Measurements from ENCODE around the gene SPEF1. TPM values are rescaled to one million over a fixed set of nuclear protein-coding genes. Genes with fewer than 3 reads are reported as not detected.
A peak's percentile ranks its signal among the peaks of the same experiment; 100 is the strongest.

Gene SPEF1
- total RNA-seq, 4 donors from 2014 or later = 0.19 TPM; not detected in 3

GRCh38 chr20:3739054-3739925 lies 42.0 kb downstream of the SPEF1 start:
- H3K27ac ChIP-seq = peak overlapping the region; percentile 46 to 79 (median 66)
- WGBS, 2 donors = 74 to 75% methylated on average over 13 of the region's 19 CpGs
- H3K4me3 ChIP-seq = no peak overlapping the region
- H3K27me3 ChIP-seq = peaks cover 0 to 2% (median 0%) of the 10 kb centered on the region in 4 donors
- peaks cover 0 to 40% (median 3%) of the 10 kb centered on the region in 3 donors for H3K4me1 ChIP-seq
- no peaks in the 10 kb centered on the region for H3K9me3 ChIP-seq
- TF ChIP-seq POLR2A (IDR thresholded peaks at IDR 0.05) (no peak), CTCF (IDR thresholded peaks at IDR 0.05) (no peak)
- no peaks in the 10 kb centered on the region for H3K36me3 ChIP-seq
- intact Hi-C loops (cut with DNase I) = no loop called here
- DNase-seq = no peak

GRCh38 chr20:3738111-3739053 lies 42.9 kb downstream of the SPEF1 start:
- H3K4me1 ChIP-seq = peaks cover 0 to 48% (median 3%) of the 10 kb centered on the region in 3 donors
- H3K27ac ChIP-seq = peak overlapping the region in 1 of 4 donors; percentile 13
- H3K27me3 ChIP-seq = peaks cover 0 to 10% (median 0%) of the 10 kb centered on the region in 4 donors
- no peaks in the 10 kb centered on the region for H3K36me3 ChIP-seq
- H3K9me3 ChIP-seq = no peaks in the 10 kb centered on the region
- WGBS, 2 donors = 47 to 69% methylated on average over 9 to 11 of the region's 11 CpGs
- TF ChIP-seq POLR2A (IDR thresholded peaks at IDR 0.05) (no peak), CTCF (IDR thresholded peaks at IDR 0.05) (no peak)
- no peak overlapping the region for H3K4me3 ChIP-seq
- DNase-seq = no peak
- intact Hi-C loops (cut with DNase I) = no loop called here

GRCh38 chr20:3735768-3736167 lies 45.5 kb downstream of the SPEF1 start:
- intact Hi-C loops (cut with DNase I) = no loop called here
- H3K4me3 ChIP-seq = no peak overlapping the region
- 65 to 82% methylated on average over 3 to 4 of the region's 4 CpGs for WGBS, 2 donors
- no peak for DNase-seq
- no peaks in the 10 kb centered on the region for H3K36me3 ChIP-seq
- no peaks in the 10 kb centered on the region for H3K9me3 ChIP-seq
- peaks cover 0 to 32% (median 2%) of the 10 kb centered on the region in 4 donors for H3K27me3 ChIP-seq
- H3K4me1 ChIP-seq = peaks cover 3 to 63% (median 10%) of the 10 kb centered on the region in 3 donors
- H3K27ac ChIP-seq = no peak overlapping the region
- no peak for TF ChIP-seq CTCF (IDR thresholded peaks at IDR 0.05)
- TF ChIP-seq POLR2A (IDR thresholded peaks at IDR 0.05) = no peak

GRCh38 chr20:3734111-3734843 lies 47.0 kb downstream of the SPEF1 start:
- H3K4me3 ChIP-seq = peak overlapping the region in 2 of 4 donors; percentile 49 to 64

More at GRCh38 chr20:3734111-3734843, 47.0 kb downstream of the SPEF1 start:
- Histone ChIP-seq H3K27ac (peak overlapping the region in 3 of 4 donors; percentile 65 to 83 (median 70)), H3K9me3 (no peaks in the 10 kb centered on the region), H3K36me3 (no peaks in the 10 kb centered on the region), H3K4me1 (peaks cover 3 to 53% (median 10%) of the 10 kb centered on the region in 3 donors), H3K27me3 (peaks cover 0 to 43% (median 2%) of the 10 kb centered on the region in 4 donors)
- intact Hi-C loops (cut with DNase I) = no loop called here
- 55 to 63% methylated on average over 11 to 12 of the region's 12 CpGs for WGBS, 2 donors
- TF ChIP-seq CTCF (IDR thresholded peaks at IDR 0.05) (no peak), POLR2A (IDR thresholded peaks at IDR 0.05) (no peak)
- DNase-seq = no peak

Data from esophagus squamous epithelium (tissue), 5 donors.